HepG2 (cell line): Measurements from ENCODE around the gene AMIGO2. TPM values are rescaled to one million over a fixed set of nuclear protein-coding genes. Genes with fewer than 3 reads are reported as not detected.

ENCODE experiments used
- ATAC-seq: fragments of 200-7000 bp; cut with Tn5 transposase; 3 replicates; pipeline ENCODE4 v1.9.1; 2020; ENCODE audit warnings: mild to moderate bottlenecking, moderate library complexity
- BruUV-seq: library from RNA; stranded (reverse); fragments of 400-500 nt; replicated peaks from 2 replicates; lab custom pipeline; 2021; lab: Mats Ljungman, UMichigan
- CTCF ChIA-PET: fragments of 300-600 bp; formaldehyde crosslinking; extraction: SDS; loops from one replicate; lab custom pipeline; 2021; ENCODE audit warnings: low total read pairs, inconsistent platforms, low intra/inter-chr PET ratio; lab: Yijun Ruan, JAX
- POLR2A ChIA-PET: fragments of 350-600 bp; sonication (Branson Sonifier 250); formaldehyde crosslinking; loops from one replicate; lab custom pipeline; 2020; ENCODE audit warnings: antibody characterized with exemption, inconsistent platforms; lab: Yijun Ruan, JAX
- DNase-seq: peaks from one replicate; pipeline ENCODE4 v3.0.0-alpha.2; 2015; ENCODE audit warnings: low spot score
- FAIRE-seq: peaks from 3 replicates; lab custom pipeline; 2011; peaks lifted over from hg19 to GRCh38; lab: Jason Lieb, UNC
- H2AFZ ChIP-seq: one replicate; pipeline ENCODE4 v1.6.1; 2011; ENCODE audit warnings: low read length, inconsistent platforms
- H3K27ac ChIP-seq: fragments of 300-600 bp; 3 replicates; pipeline ENCODE4 v1.8.0; 2011; ENCODE audit warnings: mixed run types, mild to moderate bottlenecking, mixed read lengths, low read length, inconsistent platforms; ENCODE audit not compliant: insufficient read depth; ENCODE audit errors: extremely low read length
- H3K27me3 ChIP-seq, 2 experiments: fragments of 200-600 bp in 1 of 2; 2 replicates in 1 of 2; 3 replicates in 1 of 2; pipeline versions ENCODE4 v1.6.0 to v1.8.0; 2011; ENCODE audit warnings: low read length in 2 of 2, mild to moderate bottlenecking in 2 of 2, moderate library complexity in 2 of 2, inconsistent platforms in 1 of 2; ENCODE audit not compliant: insufficient read depth in 2 of 2, control insufficient read depth in 1 of 2
- H3K36me3 ChIP-seq, 2 experiments: fragments of 200-600 bp in 1 of 2; replicated peaks in 1 of 2; 2 replicates in 1 of 2; 3 replicates in 1 of 2; pipeline versions ENCODE4 v1.5.1 to v1.8.0; 2011; ENCODE audit warnings: low read length in 2 of 2, inconsistent platforms in 1 of 2; ENCODE audit not compliant: insufficient read depth in 2 of 2, control insufficient read depth in 1 of 2
- H3K4me1 ChIP-seq: 2 replicates; pipeline ENCODE4 v1.5.1; 2012; ENCODE audit warnings: low read length, inconsistent platforms; ENCODE audit not compliant: insufficient read depth
- H3K4me2 ChIP-seq: 2 replicates; pipeline ENCODE4 v1.6.0; 2011; ENCODE audit warnings: low read depth, low read length, inconsistent platforms
- H3K4me3 ChIP-seq, 3 experiments: fragments of 200-600 bp in 1 of 3; sonication (generic), shearing (Covaris generic) in 1 of 3; replicated peaks in 1 of 3; 2 replicates each; pipeline ENCODE4 v1.5.1; 2011 to 2016; ENCODE audit warnings: low read length in 3 of 3, inconsistent platforms in 2 of 3, low read depth in 2 of 3, mild to moderate bottlenecking in 2 of 3, control low read depth in 1 of 3, mixed read lengths in 1 of 3; ENCODE audit not compliant: insufficient read depth in 1 of 3
- H3K79me2 ChIP-seq: one replicate; pipeline ENCODE4 v1.6.1; 2011; ENCODE audit warnings: low read length, inconsistent platforms; ENCODE audit not compliant: insufficient read depth
- H3K9ac ChIP-seq: 2 replicates; pipeline ENCODE4 v1.6.0; 2011; ENCODE audit warnings: mild to moderate bottlenecking, low read depth, low read length, inconsistent platforms; ENCODE audit not compliant: insufficient read depth
- H3K9me3 ChIP-seq: 2 replicates; pipeline ENCODE4 v1.5.1; 2012; ENCODE audit warnings: mild to moderate bottlenecking, low read length
- H4K20me1 ChIP-seq: 2 replicates; pipeline ENCODE4 v1.6.0; 2011; ENCODE audit warnings: inconsistent platforms, mild to moderate bottlenecking, low read length, moderate library complexity; ENCODE audit not compliant: insufficient read depth
- AGO2 ChIP-seq: fragments of 200-400 bp; formaldehyde crosslinking; optimal IDR thresholded peaks from 2 replicates; pipeline ENCODE3; 2017; ENCODE audit warnings: mild to moderate bottlenecking, low read depth, low read length, moderate library complexity
- HNF1B ChIP-seq: sonication (generic); formaldehyde crosslinking; IDR thresholded peaks from 2 replicates; pipeline ENCODE4 v1.5.1; 2020; ENCODE audit warnings: mild to moderate bottlenecking, moderate library complexity, missing genetic modification reagents
- MBNL3 ChIP-seq: fragments of 250-450 bp; sonication (Bioruptor Pico); conservative IDR thresholded peaks from 2 replicates; pipeline ENCODE4 v1.8.0; 2022; ENCODE audit warnings: mild to moderate bottlenecking, inconsistent platforms
- PBX3 ChIP-seq: sonication (generic); formaldehyde crosslinking; IDR thresholded peaks from 2 replicates; pipeline ENCODE4 v1.8.1; 2023; ENCODE audit warnings: missing genetic modification reagents, inconsistent platforms, borderline replicate concordance
- RBAK ChIP-seq: sonication (generic); formaldehyde crosslinking; IDR thresholded peaks from 2 replicates; pipeline ENCODE4 v1.5.1; 2020; ENCODE audit warnings: mild to moderate bottlenecking, missing genetic modification reagents
- SMAD3 ChIP-seq: sonication (generic); formaldehyde crosslinking; IDR thresholded peaks from 2 replicates; pipeline ENCODE4 v1.4.0; 2020; ENCODE audit warnings: missing genetic modification reagents
- SOX6 ChIP-seq, 2 experiments: fragments of 450-650 bp in 1 of 2; sonication (generic) in 1 of 2; formaldehyde crosslinking in 1 of 2; IDR thresholded peaks; 2 replicates each; pipeline versions ENCODE4 v1.4.0 to v1.6.1; 2017 to 2020; ENCODE audit warnings: antibody characterized with exemption in 1 of 2, mild to moderate bottlenecking in 1 of 2, missing genetic modification reagents in 1 of 2
- ZBTB21 ChIP-seq: sonication (generic); formaldehyde crosslinking; IDR thresholded peaks from 2 replicates; pipeline ENCODE4 v1.4.0; 2020; ENCODE audit warnings: missing genetic modification reagents
- ZMAT3 ChIP-seq: sonication (generic); formaldehyde crosslinking; conservative IDR thresholded peaks from 2 replicates; pipeline ENCODE4 v1.7.0; 2021; ENCODE audit warnings: missing genetic modification reagents
- ZNF263 ChIP-seq: sonication (generic); formaldehyde crosslinking; IDR thresholded peaks from 2 replicates; pipeline ENCODE4 v1.4.0; 2020; ENCODE audit warnings: missing genetic modification reagents
- ZNF281 ChIP-seq: sonication (generic); formaldehyde crosslinking; IDR thresholded peaks from 2 replicates; pipeline ENCODE4 v1.4.0; 2020; ENCODE audit warnings: missing genetic modification reagents, borderline replicate concordance
- ZNF547 ChIP-seq: sonication (generic); formaldehyde crosslinking; IDR thresholded peaks from 2 replicates; pipeline ENCODE4 v1.5.1; 2020; ENCODE audit warnings: mild to moderate bottlenecking, missing genetic modification reagents
- ZNF549 ChIP-seq: sonication (generic); formaldehyde crosslinking; IDR thresholded peaks from 2 replicates; pipeline ENCODE4 v1.5.0; 2020; ENCODE audit warnings: missing genetic modification reagents
- WGBS: methylation state at CpG from one replicate; pipeline ENCODE4 v1.1.6; 2017; ENCODE audit warnings: low lambda C conversion rate; 5-methylcytosine and 5-hydroxymethylcytosine counted together
- in situ Hi-C: cut with HindIII; loops from 2 replicates; pipeline ENCODE4 v1.10.0; 2017; ENCODE audit warnings: low pct_unique_long_range_greater_than_20kb; ENCODE audit not compliant: extremely low pct_ligation_motif_present
- intact Hi-C: fragments of 100-400 bp; cut with micrococcal nuclease; formaldehyde crosslinking; loops from one replicate; pipeline ENCODE4 v1.10.0; 2022; ENCODE audit not compliant: unreplicated experiment
- polyA plus RNA-seq, 8 experiments: library from polyadenylated mRNA; depleted of rRNA in 3 of 8; stranded (reverse) in 7 of 8; unstranded in 1 of 8; fragments of >200 nt; fragmentation: Illumina TruSeq in 4 of 8; extraction: Trizol in 4 of 8; gene quantifications; 2 replicates each; pipeline versions ENCODE4 v1.2.1 to v1.2.3, GENCODE V29; 2011 to 2016; ENCODE audit warnings: low read depth in 4 of 8, missing spikeins in 1 of 8, mixed read lengths in 1 of 8; ENCODE audit not compliant: insufficient read depth in 1 of 8
- total RNA-seq, 5 experiments: library from RNA; depleted of rRNA; stranded (reverse); fragments of >200 nt; fragmentation: Illumina TruSeq; extraction: Trizol; gene quantifications; 2 replicates each; pipeline ENCODE4 v1.2.3, GENCODE V29; 2016; ENCODE audit warnings: low read depth in 1 of 5

The AMIGO2 gene
- total and polyA plus RNA-seq, 2 of the 13 experiments (the other 11 are each of a cell fraction or from before 2014, with no cell fraction given): not detected

GRCh38 chr12:47041327-47041726 lies 38.4 kb downstream of the AMIGO2 start (continued):
- TF ChIP-seq PBX3 (no peak), MBNL3 (no peak), ZBTB21 (CRISPR knock-in tag) (no peak)

GRCh38 chr12:47039756-47040155 lies 40.0 kb downstream of the AMIGO2 start:
- ChIA-PET POLR2A (no interaction called here), CTCF (no interaction called here)
- ATAC-seq: no peak

GRCh38 chr12:47039079-47039478 lies 40.7 kb downstream of the AMIGO2 start:
- intact Hi-C loops (no loop called here), in situ Hi-C loops (loop anchor here (5.0 kb wide), 1 partner anchor 268 kb away; no protein-coding TSS in a partner anchor)
- no peaks in the 10 kb centered on the region for H4K20me1 ChIP-seq
- no peak for ATAC-seq
- no peaks in the 10 kb centered on the region for H3K36me3 ChIP-seq
- H2AFZ ChIP-seq: no peak overlapping the region
- no peak for DNase-seq
- CTCF ChIA-PET: no interaction called here
- H3K79me2 ChIP-seq: no peaks in the 10 kb centered on the region
- FAIRE-seq: no peak
- POLR2A ChIA-PET: no interaction called here
- H3K9ac ChIP-seq: no peak overlapping the region
- H3K27ac ChIP-seq: no peak overlapping the region
- no TSS peak for BruUV-seq
- no peaks in the 10 kb centered on the region for H3K4me1 ChIP-seq
- no peak overlapping the region for H3K4me2 ChIP-seq
- 42% methylated on average over 2 of the region's 2 CpGs for WGBS
- H3K9me3 ChIP-seq: no peaks in the 10 kb centered on the region
- H3K4me3 ChIP-seq: no peak overlapping the region
- no peaks in the 10 kb centered on the region; a peak in 1 of 5 replicates for H3K27me3 ChIP-seq
- TF ChIP-seq ZNF547 (CRISPR knock-in tag): no peak
- no peak for TF ChIP-seq ZNF263 (CRISPR knock-in tag)
- no peak for TF ChIP-seq SMAD3 (CRISPR knock-in tag)
- TF ChIP-seq RBAK (CRISPR knock-in tag): no peak
- no peak for TF ChIP-seq ZNF549 (CRISPR knock-in tag)
- no peak for TF ChIP-seq ZNF281 (CRISPR knock-in tag)
- no peak for TF ChIP-seq HNF1B (CRISPR knock-in tag)
- TF ChIP-seq AGO2: no peak
- TF ChIP-seq SOX6 (IDR thresholded peaks at IDR 0.05): no peak
- no peak for TF ChIP-seq SOX6 (CRISPR knock-in tag; IDR thresholded peaks at IDR 0.05)

More at GRCh38 chr12:47039756-47040155, 40.0 kb downstream of the AMIGO2 start:
- H3K36me3 ChIP-seq: no peaks in the 10 kb centered on the region
- no peak overlapping the region for H3K9ac ChIP-seq
- TF ChIP-seq ZMAT3: no peak
- H3K79me2 ChIP-seq: no peaks in the 10 kb centered on the region
- intact Hi-C loops (no loop called here), in situ Hi-C loops (loop anchor here (5.0 kb wide), 1 partner anchor 268 kb away; no protein-coding TSS in a partner anchor)
- H2AFZ ChIP-seq: no peak overlapping the region
- H3K27me3 ChIP-seq: no peaks in the 10 kb centered on the region; a peak in 1 of 5 replicates
- BruUV-seq: no TSS peak
- H3K4me1 ChIP-seq: no peaks in the 10 kb centered on the region
- DNase-seq (no peak), FAIRE-seq (no peak)
- no peaks in the 10 kb centered on the region for H4K20me1 ChIP-seq
- H3K9me3 ChIP-seq: no peaks in the 10 kb centered on the region
- H3K4me2 ChIP-seq: no peak overlapping the region
- WGBS: 5% methylated on average over 1 of the region's 1 CpG
- H3K27ac ChIP-seq: no peak overlapping the region
- H3K4me3 ChIP-seq: no peak overlapping the region
